G401.6 (cell line): ENCODE results near the gene MPHOSPH8.
"Not testable (repeated sequence)": the region's sequence is repeated elsewhere in the genome, so short reads cannot be mapped to it uniquely, and the experiment has no call there.

Experiments used
- FAIRE-seq: peaks from 2 replicates; lab custom pipeline; 2012; peaks lifted over from hg19 to GRCh38; lab: Jason Lieb, UNC

The MPHOSPH8 gene

DNA sequence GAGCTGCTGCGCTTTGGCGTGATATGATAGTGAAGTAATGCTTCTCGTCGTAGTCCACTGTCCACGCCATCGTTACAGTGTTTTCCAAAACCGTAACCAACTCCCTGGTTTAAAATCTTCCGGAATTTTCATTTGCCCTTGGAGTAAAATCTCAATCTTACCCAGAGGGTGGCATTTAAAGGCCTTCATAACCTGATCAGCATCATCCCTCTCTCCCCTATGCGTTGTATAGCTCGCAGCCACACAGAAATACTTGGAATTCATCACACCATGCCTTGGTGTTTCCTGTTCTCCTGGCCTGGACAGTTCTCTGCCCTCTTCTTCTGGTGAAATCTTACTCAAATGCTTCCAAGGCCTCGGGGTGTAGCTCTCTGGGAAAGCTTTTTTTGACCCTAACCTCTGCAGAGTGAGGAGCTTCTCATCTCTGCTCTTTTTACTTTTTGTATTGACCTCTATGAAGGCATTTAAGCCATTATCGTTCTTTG, 839 bp downstream of the MPHOSPH8 start:
- no peak for FAIRE-seq

DNA sequence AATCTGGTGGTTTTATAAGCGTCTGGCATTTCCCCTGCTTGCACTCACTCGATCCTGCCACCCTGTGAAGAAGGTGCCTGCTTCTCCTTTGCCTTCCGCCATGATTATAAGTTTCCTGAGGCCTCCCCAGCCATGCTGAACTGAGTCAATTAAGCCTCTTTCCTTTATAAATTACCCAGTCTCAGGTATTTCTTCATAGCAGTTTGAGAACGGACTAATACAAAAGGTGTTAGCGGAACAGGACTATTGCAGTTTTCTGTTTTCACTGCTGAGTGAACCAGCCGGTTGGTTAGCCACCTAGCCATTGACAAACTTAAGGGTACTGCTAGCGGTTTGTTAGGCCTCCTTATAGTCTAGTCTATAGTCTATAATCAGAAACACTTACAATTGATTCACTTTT, 2.5 kb downstream of the MPHOSPH8 start:
- FAIRE-seq: not testable (repeated sequence)

DNA sequence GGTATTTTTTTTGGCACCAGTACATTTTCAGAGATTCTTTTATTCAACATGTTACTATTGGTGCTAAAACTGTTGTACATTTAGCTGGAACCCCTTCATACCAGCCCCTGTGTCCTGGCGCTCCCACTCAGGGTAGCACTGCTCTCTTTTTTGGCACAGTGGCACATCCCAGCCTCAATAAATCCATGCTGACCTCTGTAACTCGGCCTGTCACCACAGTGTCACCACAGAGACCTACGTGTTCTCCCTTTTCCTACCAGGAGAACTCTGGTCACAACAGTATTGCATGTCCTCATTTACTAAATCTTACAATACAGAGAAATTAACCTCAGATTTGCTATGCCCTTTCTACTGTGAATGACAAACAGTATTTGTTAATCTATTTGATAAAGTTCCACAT, 10.2 kb downstream of the MPHOSPH8 start:
- no peak for FAIRE-seq

DNA sequence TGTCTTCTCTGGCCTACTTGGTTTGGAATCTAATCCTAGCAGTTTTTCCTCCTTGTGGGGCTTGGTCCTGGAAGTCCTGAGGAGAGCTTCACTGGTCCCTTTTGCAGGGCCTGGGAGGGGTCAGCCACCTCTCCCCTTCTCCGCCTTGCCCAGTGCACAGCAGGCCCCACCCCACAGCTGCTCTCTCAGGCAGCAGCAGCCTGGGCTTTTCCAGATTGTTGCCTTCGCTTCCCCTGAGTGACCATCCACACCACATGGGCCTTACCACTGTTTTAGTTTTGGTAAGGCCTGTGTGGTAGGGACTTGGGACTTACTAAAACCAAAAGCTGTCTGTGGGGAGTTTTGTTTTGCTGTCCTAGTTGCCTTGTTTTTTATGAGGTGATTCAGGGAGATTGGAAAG, 11.5 kb downstream of the MPHOSPH8 start:
- no peak for FAIRE-seq

DNA sequence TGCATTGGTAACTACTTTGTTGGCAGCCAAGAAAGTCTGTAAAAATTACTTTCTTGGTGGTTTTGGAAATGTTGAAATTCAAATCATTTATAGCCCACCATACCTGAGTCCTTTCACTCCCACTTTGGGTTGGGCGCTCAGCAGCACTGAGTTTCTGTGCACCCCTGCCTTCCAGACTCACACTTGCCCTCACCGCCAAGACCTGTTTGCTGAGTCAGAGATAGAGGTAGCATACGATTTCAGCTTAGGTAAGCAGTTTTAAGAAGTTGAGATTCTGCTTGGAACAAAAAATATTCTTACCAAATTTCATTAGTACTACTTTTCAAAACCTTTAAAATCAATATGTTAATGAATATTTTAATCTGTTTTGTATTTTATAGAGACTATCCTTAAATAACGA, 12.6 kb downstream of the MPHOSPH8 start:
- no peak for FAIRE-seq

- FAIRE-seq: no peak
These were observed 17.3 kb downstream of the MPHOSPH8 start for GRCh38 chr13:19650742-19651141.

GRCh38 chr13:19657872-19658591, 24.6 kb downstream of the MPHOSPH8 start:
- no peak for FAIRE-seq

- no peak for FAIRE-seq
These were observed 25.4 kb downstream of the MPHOSPH8 start for GRCh38 chr13:19658831-19659230.

GRCh38 chr13:19661126-19661525, 27.7 kb downstream of the MPHOSPH8 start:
- no peak for FAIRE-seq

GRCh38 chr13:19661561-19661960, 28.1 kb downstream of the MPHOSPH8 start:
- no peak for FAIRE-seq

- FAIRE-seq: no peak
These were observed 30.0 kb downstream of the MPHOSPH8 start for GRCh38 chr13:19663416-19663979.

- no peak for FAIRE-seq
These were observed 31.2 kb downstream of the MPHOSPH8 start for GRCh38 chr13:19664481-19665230.

DNA sequence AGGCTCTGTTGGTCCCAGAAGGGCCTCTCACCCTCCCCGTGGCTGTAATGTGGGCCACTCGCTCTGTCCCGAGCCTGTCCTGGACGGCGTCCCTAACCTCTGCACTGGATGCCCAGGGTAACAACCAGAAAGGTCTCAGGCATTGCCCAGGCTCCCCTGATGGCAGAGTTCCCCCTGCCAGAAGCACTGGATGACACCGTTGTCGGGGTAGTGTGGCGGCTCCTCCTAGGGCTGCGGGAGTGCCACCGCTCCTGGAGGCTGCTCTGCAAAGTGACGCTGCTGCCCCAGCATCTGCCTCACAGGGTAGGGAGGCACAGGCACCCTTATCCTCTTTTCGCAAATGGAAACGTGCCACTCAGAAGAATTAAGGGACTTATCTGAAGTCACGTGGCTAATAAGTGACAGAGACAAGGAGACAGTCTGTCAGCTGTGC, 32.0 kb downstream of the MPHOSPH8 start:
- no peak for FAIRE-seq

GRCh38 chr13:19668778-19669177, 35.3 kb downstream of the MPHOSPH8 start:
- no peak for FAIRE-seq

- FAIRE-seq: no peak
These were observed 36.7 kb downstream of the MPHOSPH8 start for GRCh38 chr13:19670147-19670546.

GRCh38 chr13:19672990-19673389, 39.5 kb downstream of the MPHOSPH8 start:
- FAIRE-seq: no peak

DNA sequence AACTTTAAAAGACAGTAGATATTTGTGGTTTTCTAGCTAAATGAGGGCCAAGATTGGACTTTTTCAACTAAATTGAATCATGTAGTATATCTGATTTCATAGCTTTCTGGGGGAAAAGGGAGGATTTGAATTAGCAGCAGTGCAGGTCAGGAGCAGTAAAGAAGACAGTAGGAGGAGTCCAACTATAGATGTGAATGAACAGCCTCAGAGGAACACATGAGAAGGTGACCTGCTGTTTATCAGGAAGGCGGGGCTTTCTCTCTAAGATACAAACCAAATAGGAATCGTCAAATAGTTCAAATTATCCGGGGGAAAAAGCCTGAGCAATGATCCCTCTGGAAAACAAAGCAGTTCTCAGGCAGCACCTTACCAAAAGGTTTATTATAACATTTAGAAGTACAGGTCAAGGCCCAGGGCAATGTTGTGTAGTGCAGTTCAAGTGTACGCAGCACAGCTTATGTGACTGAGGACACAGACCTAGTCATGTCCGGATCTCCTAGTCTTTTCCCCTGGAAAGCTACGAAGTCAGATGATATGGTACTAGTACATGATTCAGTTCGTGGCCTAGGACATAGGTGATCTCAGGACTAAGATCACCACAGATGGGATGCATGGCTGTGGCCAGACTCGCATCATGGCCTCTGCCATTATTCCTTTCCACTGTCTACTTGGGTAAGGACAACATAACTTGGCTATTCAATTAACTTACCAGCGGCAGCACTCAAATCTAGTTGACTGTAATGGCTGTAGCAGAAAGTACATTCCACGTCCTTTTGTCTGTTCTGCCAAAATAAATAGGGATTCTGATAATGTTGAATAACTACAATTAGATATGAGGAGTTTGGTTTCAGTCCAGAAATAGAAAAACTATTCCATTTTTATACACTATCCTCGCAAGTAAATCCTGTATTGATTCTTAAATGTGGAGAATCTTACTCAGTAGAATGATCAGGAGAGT, 40.3 kb downstream of the MPHOSPH8 start:
- no peak for FAIRE-seq

- no peak for FAIRE-seq
These were observed 41.4 kb downstream of the MPHOSPH8 start for GRCh38 chr13:19674898-19675297.

DNA sequence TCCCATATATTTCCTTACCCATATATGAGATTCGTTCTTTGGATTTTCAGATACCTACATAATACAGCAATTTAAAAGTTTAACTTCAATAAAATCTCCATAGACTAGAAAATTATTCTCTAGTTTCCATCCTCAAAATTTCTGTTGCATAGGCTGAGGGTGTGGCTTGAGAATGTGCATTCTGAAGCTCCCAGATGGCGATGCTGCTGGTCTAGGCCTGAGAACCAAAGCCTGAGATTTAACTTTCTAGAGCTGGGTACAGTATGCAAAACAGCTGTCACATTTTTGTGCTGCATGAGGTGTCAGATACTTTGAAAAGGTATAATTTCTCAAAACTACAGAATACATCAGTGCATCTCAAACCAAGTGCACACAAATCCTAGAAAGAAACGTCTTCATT, 42.7 kb downstream of the MPHOSPH8 start:
- no peak for FAIRE-seq

DNA sequence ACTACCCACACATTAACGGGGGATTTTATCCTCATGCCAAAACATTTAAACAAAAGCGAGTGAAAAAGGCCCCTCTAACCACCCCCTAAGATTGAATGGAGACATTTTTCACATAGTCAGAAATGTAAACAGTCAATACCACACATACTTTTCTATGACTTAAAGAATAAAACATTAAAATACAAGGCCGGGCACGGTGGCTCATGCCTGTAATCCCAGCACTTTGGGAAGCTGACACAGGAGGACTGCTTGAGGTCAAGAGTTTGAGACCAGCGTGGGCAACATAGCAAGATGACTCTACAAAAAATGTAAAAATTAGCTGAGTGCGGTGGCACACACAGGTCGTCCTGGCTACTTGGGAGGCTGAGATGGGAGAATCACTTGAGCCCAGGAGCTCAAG, 47.3 kb downstream of the MPHOSPH8 start:
- FAIRE-seq: no peak

DNA sequence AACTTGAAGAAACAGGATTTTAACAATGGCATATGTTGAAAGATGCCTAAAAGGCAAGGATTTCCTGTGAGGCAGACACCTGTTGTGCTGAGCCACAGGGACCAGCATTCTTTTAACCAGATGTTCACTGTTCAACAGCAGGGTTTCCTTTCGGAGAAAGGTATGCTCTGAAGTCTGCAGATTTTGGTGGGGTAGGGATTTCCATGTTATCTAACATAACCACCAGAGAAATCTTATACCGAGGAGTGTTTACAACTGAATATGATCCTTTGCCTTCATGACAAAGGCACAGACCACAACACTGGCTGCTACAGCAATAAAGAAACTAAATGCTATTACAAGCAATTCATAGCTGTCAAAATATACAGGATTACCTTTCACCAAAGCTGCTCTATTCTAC, 48.1 kb downstream of the MPHOSPH8 start:
- no peak for FAIRE-seq

- FAIRE-seq: no peak
These were observed 51.6 kb downstream of the MPHOSPH8 start for GRCh38 chr13:19685034-19685433.
